Measurements from ENCODE around the gene KMT2A.
"Not testable (repeated sequence)": the region's sequence is repeated elsewhere in the genome, so short reads cannot be mapped to it uniquely, and the experiment has no call there.

Gene KMT2A

GRCh38 chr11:118406599-118407166, 29.6 kb upstream of the KMT2A start:
- TF ChIP-seq, protein P1, sequence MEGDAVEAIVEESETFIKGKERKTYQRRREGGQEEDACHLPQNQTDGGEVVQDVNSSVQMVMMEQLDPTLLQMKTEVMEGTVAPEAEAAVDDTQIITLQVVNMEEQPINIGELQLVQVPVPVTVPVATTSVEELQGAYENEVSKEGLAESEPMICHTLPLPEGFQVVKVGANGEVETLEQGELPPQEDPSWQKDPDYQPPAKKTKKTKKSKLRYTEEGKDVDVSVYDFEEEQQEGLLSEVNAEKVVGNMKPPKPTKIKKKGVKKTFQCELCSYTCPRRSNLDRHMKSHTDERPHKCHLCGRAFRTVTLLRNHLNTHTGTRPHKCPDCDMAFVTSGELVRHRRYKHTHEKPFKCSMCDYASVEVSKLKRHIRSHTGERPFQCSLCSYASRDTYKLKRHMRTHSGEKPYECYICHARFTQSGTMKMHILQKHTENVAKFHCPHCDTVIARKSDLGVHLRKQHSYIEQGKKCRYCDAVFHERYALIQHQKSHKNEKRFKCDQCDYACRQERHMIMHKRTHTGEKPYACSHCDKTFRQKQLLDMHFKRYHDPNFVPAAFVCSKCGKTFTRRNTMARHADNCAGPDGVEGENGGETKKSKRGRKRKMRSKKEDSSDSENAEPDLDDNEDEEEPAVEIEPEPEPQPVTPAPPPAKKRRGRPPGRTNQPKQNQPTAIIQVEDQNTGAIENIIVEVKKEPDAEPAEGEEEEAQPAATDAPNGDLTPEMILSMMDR (conservative IDR thresholded peaks at IDR 0.05; ENCODE audit: control insufficient read depth, insufficient read depth, low read depth, low read length) = no peak
- H3K4me3 ChIP-seq (ENCODE audit: control insufficient read depth, low read depth, low read length) = no peak overlapping the region
- DNase-seq (ENCODE audit: low read depth) = peak; percentile 74

DNA sequence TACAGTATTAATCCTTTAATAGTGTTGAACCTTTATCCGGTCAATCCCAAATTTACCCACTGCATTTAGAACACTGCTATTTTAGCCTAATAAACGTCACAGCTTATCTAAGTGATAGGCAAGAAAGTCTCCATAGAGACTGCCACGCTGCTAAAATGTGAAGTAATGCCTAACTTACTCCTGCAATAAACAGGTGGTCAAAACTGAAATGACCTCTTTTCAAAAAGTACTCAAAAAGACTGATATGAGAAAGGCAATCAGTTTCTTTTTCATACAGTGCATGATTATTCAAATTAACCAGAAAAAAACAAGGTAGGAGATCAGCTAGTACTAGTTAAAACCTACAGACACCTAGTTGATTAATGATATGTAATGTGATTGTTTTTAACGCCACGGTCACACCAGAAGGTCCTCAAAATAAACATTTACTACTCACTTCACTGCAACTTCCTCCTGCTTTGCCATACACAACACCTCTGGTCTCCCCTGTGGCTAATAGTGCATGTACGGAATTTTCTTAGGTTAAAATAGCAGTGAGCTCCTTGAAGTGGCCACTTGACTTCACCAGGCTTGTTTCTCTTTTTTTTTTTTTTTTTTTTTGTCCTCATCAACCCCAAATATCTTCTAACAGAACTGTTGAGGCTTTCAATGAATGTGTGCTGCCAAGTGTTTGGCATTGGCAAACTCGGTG, 26.1 kb upstream of the KMT2A start:
- no peak for DNase-seq (ENCODE audit: low read depth)
- TF ChIP-seq, protein P1 (conservative IDR thresholded peaks at IDR 0.05; ENCODE audit: control insufficient read depth, insufficient read depth, low read depth, low read length) = no peak
- no peak overlapping the region for H3K4me3 ChIP-seq (ENCODE audit: control insufficient read depth, low read depth, low read length)

GRCh38 chr11:118411530-118411929, 24.8 kb upstream of the KMT2A start:
- no peak for DNase-seq (ENCODE audit: low read depth)
- no peak overlapping the region for H3K4me3 ChIP-seq (ENCODE audit: control insufficient read depth, low read depth, low read length)
- TF ChIP-seq, protein P1 (conservative IDR thresholded peaks at IDR 0.05; ENCODE audit: control insufficient read depth, insufficient read depth, low read depth, low read length) = no peak

DNA sequence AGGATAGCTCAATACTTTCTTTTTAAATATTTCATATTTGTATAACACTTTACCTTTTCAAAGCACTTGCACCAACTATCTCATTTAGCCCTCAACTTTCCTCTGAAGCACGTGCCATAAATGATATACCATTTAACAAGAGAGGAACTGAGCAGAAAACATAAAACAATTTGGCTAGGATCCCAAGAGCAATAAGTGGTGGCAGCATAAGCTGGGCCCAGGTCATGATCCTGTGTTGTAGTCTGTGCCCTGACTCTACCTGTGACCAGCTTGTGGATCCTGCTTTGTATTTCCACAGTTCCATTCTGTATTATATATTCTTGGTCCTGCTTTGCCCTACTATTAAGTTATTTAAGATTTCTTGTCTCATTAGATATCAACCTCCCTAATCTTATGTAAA, 23.4 kb upstream of the KMT2A start:
- DNase-seq (ENCODE audit: low read depth) = no peak
- TF ChIP-seq, protein P1 (conservative IDR thresholded peaks at IDR 0.05; ENCODE audit: control insufficient read depth, insufficient read depth, low read depth, low read length) = no peak
- no peak overlapping the region for H3K4me3 ChIP-seq (ENCODE audit: control insufficient read depth, low read depth, low read length)

DNA sequence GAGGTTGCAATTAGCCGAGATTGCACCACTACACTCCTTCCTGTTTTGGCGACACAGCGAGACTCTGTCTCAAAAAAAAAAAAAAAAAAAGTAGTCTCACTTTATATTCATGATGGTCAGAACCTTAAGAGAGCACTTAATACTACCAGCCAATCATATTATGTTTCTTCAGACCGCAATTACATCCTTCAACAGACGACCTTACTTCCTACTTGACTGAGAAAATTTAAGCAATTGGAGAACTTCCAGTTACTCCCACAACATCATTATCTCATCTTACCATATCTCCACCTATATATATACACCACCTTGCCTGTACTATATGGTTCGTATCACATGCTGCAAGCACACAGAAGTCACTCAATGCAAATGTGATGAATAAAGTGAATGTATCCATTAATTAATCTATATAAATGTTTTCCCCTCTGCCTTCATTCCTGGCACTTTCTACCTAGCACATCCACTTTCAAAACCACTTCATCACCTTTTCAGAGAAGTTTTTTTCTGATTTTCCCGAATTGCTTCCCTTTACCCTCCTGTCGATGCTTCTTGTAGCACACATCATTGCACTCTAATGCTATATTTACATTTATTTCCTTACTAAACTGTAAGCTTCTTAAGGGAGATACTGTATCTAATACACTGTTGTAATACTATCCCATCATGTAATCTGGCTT, 21.1 kb upstream of the KMT2A start:
- no peak for DNase-seq (ENCODE audit: low read depth)
- no peak overlapping the region for H3K4me3 ChIP-seq (ENCODE audit: control insufficient read depth, low read depth, low read length)
- TF ChIP-seq, protein P1 (conservative IDR thresholded peaks at IDR 0.05; ENCODE audit: control insufficient read depth, insufficient read depth, low read depth, low read length) = no peak

DNA sequence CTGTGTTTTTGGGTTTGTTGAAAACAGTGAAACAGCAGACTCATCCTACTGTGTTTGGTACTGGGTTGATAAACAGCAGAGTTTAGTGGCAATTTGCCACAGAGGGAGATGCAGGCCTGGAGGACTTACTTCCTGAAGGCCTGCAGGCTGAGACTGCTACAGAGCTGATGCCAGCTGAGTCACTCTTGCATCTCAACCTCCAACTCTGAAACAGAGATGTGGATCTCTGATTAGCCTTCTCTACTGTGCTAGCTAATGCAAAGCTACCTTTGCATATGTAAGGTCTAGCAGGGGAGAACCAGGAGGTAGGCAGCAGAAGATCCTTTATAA, 20.6 kb upstream of the KMT2A start:
- peak; percentile 94 for DNase-seq (ENCODE audit: low read depth)
- H3K4me3 ChIP-seq (ENCODE audit: control insufficient read depth, low read depth, low read length) = no peak overlapping the region
- TF ChIP-seq, protein P1 (conservative IDR thresholded peaks at IDR 0.05; ENCODE audit: control insufficient read depth, insufficient read depth, low read depth, low read length) = no peak

DNA sequence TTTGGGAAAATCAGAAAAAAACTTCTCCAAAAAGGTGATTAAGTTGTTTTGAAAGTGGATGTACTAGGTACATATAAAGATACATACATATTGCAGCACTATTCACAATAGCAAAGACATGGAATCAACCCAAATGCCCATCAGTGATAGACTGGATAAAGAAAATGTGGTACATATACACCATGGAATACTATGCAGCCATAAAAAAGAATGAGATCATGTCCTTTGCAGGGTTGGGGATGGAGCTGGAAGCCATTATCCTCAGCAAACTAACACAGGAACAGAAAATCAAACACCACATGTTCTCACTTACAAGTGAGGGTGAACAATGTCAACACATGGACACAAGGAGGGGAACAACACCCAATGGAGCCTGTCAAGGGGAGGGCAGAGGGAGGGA, 19.4 kb upstream of the KMT2A start:
- not testable (repeated sequence) for H3K4me3 ChIP-seq (ENCODE audit: control insufficient read depth, low read depth, low read length); DNase-seq (ENCODE audit: low read depth)
